Body of pancreas (tissue), 4 donors: ENCODE measurements around the gene TNRC18. TPM values are rescaled to one million over a fixed set of nuclear protein-coding genes. Genes with fewer than 3 reads are reported as not detected.

Source experiments
- ATAC-seq: fragments of 150-250 bp; one replicate; pipeline ENCODE4 v1.9.1; 2016
- DNase-seq, 4 donors: peaks; one replicate each; pipeline ENCODE4 v3.0.0-alpha.2; 2019
- H3K27ac ChIP-seq, 4 donors: fragments of 200-600 bp; sonication (generic); 1 replicate in 3 of 4; 2 replicates in 1 of 4; pipeline versions ENCODE4 v1.5.1 to v1.6.1; 2016 to 2019; ENCODE audit warnings: mild to moderate bottlenecking in 1 of 4, mixed read lengths in 1 of 4, moderate library complexity in 1 of 4
- H3K27me3 ChIP-seq, 2 donors: fragments of 200-600 bp; sonication (generic); one replicate each; pipeline ENCODE4 v1.6.0; 2016; ENCODE audit warnings: mild to moderate bottlenecking in 1 of 2
- H3K36me3 ChIP-seq, 2 donors: fragments of 200-600 bp; sonication (generic); replicated peaks in 1 of 2; 2 replicates each; pipeline ENCODE4 v1.5.1; 2016; ENCODE audit warnings: low read depth in 2 of 2; ENCODE audit not compliant: insufficient read depth in 1 of 2
- H3K4me1 ChIP-seq: fragments of 200-600 bp; sonication (generic); one replicate; pipeline ENCODE4 v1.6.0; 2016
- H3K4me3 ChIP-seq, 2 donors: fragments of 200-600 bp; sonication (generic); 1 replicate in 1 of 2; 2 replicates in 1 of 2; pipeline ENCODE4 v1.5.1; 2016 to 2019
- H3K9me3 ChIP-seq, 3 donors: fragments of 200-600 bp; sonication (generic); 1 replicate in 2 of 3; 2 replicates in 1 of 3; pipeline ENCODE4 v1.5.1; 2016
- POLR2A ChIP-seq, 3 donors: fragments of 450-650 bp; IDR thresholded peaks; one replicate each; pipeline ENCODE4 v1.6.1; 2016; ENCODE audit warnings: antibody characterized with exemption in 3 of 3, mild to moderate bottlenecking in 2 of 3
- WGBS, 2 donors: methylation state at CpG; one replicate each; pipeline ENCODE4 v1.1.5; 2017; 5-methylcytosine and 5-hydroxymethylcytosine counted together
- intact Hi-C: fragments of 100-400 bp; cut with DNase I; formaldehyde crosslinking; loops from one replicate; pipeline ENCODE4 v1.15.1; 2023
- total RNA-seq, 2 donors: library from RNA; depleted of rRNA; stranded (reverse); fragments of >200 nt; gene quantifications; one replicate each; pipeline ENCODE4 v1.1.0, GENCODE V29; 2016
- TF ChIP-seq, protein P1 (sequence below), 7 experiments: fragments of 450-650 bp in 4 of 7; fragments of 200-600 bp in 3 of 7; sonication (generic) in 3 of 7; IDR thresholded peaks; one replicate each; pipeline ENCODE4 v1.5.1; 2016 to 2019; ENCODE audit warnings: antibody characterized with exemption in 7 of 7

TNRC18 gene
- total RNA-seq, 2 donors from 2014 or later, result 87.9 to 201 TPM

DNA sequence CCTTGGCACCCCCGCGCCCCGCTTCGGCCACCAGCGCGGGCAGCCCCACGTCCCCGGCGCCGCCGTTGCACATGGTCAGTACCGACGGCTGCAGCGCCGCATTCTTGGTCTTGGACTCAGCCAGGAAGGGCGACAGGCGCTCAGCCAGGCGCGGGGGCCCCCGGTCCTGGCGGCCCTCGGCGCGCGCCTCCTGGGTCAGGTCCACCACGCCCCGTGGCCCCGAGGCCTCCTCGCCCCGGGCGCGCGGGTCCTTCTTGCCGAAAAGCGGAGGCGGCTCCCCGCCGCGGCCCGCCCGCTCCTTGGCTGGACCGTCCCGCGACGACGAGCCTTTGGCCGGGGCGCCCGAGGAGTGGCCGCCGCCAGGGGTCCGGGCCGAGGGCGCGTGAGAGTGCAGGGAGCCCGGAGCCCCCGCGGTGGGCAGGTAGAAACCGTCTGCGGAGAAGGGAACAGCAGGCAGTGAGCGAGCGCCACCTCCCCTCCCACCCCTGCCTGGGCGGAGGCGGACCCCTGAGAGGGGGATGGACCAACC is 34.7 kb downstream of the TNRC18 start:
- peaks cover 11% of the 10 kb centered on the region for H3K4me1 ChIP-seq
- no peaks in the 10 kb centered on the region for H3K9me3 ChIP-seq
- intact Hi-C loops, result no loop called here

DNA sequence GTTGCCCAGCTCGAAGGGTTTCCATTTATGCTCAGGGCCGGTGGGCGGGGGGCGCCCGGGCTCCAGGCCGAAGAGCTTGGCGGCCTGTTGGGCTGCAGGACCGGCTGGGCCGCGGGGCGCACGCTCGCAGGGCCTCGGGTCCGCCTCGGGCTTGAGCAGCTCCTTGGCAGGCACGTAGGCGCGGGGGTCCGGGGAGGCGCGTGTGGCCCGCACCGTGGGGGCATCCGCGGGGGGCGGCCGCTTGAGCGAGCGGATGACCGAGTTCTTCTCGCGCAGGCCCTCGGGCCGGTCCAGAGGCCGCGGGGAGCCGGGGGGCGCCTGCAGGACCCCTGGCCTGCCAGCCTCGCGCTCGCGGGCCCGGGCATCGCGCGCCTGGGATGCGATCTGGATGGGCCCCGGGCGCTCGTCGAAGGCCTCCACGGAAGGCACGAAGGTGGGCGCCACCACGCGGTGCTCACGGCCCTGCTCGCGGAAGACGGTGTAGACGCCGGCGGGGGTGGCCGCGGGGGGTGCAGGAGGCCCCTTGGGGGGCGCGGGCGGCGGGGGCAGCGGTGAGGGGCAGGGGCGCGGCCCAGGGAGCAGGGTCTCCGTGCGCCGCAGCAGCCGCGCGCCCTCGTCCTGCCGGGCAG is 35.2 kb downstream of the TNRC18 start:
- no peak for TF ChIP-seq POLR2A (IDR thresholded peaks at IDR 0.05)
- TF ChIP-seq, protein P1, sequence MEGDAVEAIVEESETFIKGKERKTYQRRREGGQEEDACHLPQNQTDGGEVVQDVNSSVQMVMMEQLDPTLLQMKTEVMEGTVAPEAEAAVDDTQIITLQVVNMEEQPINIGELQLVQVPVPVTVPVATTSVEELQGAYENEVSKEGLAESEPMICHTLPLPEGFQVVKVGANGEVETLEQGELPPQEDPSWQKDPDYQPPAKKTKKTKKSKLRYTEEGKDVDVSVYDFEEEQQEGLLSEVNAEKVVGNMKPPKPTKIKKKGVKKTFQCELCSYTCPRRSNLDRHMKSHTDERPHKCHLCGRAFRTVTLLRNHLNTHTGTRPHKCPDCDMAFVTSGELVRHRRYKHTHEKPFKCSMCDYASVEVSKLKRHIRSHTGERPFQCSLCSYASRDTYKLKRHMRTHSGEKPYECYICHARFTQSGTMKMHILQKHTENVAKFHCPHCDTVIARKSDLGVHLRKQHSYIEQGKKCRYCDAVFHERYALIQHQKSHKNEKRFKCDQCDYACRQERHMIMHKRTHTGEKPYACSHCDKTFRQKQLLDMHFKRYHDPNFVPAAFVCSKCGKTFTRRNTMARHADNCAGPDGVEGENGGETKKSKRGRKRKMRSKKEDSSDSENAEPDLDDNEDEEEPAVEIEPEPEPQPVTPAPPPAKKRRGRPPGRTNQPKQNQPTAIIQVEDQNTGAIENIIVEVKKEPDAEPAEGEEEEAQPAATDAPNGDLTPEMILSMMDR (IDR thresholded peaks at IDR 0.05), result no peak
- H3K36me3 ChIP-seq, result peaks cover 9 to 10% of the 10 kb centered on the region in 2 donors
- DNase-seq (no peak), ATAC-seq (no peak)
- WGBS, 2 donors, result 91 to 94% methylated on average over 28 to 71 of the region's 81 CpGs
- H3K27me3 ChIP-seq, result no peaks in the 10 kb centered on the region
- H3K4me1 ChIP-seq, result peaks cover 16% of the 10 kb centered on the region
- intact Hi-C loops, result no loop called here
- no peak overlapping the region for H3K4me3 ChIP-seq
- H3K27ac ChIP-seq, result no peak overlapping the region
- no peaks in the 10 kb centered on the region for H3K9me3 ChIP-seq

More for the DNA sequence above, 34.7 kb downstream of the TNRC18 start:
- no peak for DNase-seq
- Histone ChIP-seq H3K4me3 (no peak overlapping the region), H3K27ac (no peak overlapping the region), H3K27me3 (no peaks in the 10 kb centered on the region), H3K36me3 (peaks cover 10 to 11% of the 10 kb centered on the region in 2 donors)
- TF ChIP-seq, protein P1 (IDR thresholded peaks at IDR 0.05), result no peak
- TF ChIP-seq POLR2A (IDR thresholded peaks at IDR 0.05), result no peak
- ATAC-seq, result no peak
- 92 to 96% methylated on average over 22 to 61 of the region's 64 CpGs for WGBS, 2 donors

DNA sequence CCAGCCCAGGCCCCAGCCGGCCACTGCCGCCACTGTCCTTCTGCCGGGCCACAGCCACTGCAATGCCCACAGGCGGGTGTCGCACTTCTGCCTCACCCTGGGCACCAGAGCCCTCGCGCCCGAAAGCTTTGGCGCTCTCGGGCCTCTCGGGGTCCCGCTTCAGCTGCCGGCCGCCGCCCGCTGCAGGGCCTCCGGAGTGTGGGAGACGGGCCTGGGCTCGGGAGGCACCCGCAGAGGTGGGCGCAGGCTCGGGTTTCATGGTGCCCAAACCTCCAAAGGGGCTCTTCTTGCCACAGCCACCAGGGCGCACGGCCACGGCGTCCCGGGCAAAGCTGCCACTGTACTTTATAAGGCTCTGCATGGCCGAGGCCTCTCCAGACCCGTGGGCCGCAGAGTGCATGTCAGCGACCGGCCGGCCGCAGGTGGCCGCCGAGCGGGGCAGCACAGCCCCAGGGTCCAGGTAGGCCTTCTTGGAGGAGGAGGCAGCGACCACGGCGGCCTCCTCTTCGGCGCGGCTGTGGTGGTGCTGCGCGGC is 35.9 kb downstream of the TNRC18 start:
- TF ChIP-seq POLR2A (IDR thresholded peaks at IDR 0.05), result no peak
- TF ChIP-seq, protein P1 (IDR thresholded peaks at IDR 0.05), result no peak
- Histone ChIP-seq H3K36me3 (peaks cover 7 to 9% of the 10 kb centered on the region in 2 donors), H3K4me1 (peaks cover 22% of the 10 kb centered on the region), H3K4me3 (no peak overlapping the region), H3K27me3 (no peaks in the 10 kb centered on the region), H3K9me3 (no peaks in the 10 kb centered on the region), H3K27ac (no peak overlapping the region)
- intact Hi-C loops, result no loop called here
- 93 to 99% methylated on average over 15 to 41 of the region's 45 CpGs for WGBS, 2 donors
- no peak for ATAC-seq
- DNase-seq, result no peak

DNA sequence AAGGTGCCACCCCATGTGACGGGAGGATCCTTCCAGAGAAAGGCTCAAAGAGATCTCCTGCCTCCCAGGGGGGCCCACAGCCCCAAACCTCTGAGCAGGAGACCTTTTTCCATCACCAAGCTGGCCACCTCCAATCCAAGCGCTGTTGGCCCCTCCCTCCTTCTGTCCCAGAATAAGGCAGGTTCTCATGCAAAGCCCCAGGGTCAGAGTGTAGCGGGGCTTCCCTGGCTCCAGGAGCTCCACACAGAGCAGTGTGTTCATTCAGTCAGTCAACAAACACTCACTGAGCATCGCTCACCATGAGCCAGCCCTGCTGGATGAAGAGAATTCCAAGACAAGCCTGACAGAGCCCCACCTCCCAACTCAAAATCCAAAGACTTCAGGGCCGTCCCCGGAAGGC is 39.0 kb downstream of the TNRC18 start:
- no peak for ATAC-seq
- Histone ChIP-seq H3K27me3 (no peaks in the 10 kb centered on the region), H3K36me3 (peaks cover 5 to 9% of the 10 kb centered on the region in 2 donors), H3K4me1 (peaks cover 49% of the 10 kb centered on the region), H3K9me3 (no peaks in the 10 kb centered on the region), H3K27ac (no peak overlapping the region), H3K4me3 (no peak overlapping the region)
- intact Hi-C loops, result no loop called here
- 60 to 90% methylated on average over 2 to 6 of the region's 6 CpGs for WGBS, 2 donors
- no peak for DNase-seq
- no peak for TF ChIP-seq POLR2A (IDR thresholded peaks at IDR 0.05)
- TF ChIP-seq, protein P1 (IDR thresholded peaks at IDR 0.05), result no peak
